ENCODE data around the gene PIWIL4.

The PIWIL4 gene

GRCh38 chr11:94576306-94576705 lies 9.1 kb downstream of the PIWIL4 start:
- Histone ChIP-seq H3F3A (ENCODE audit: insufficient read depth) (no peaks in the 10 kb centered on the region), H4K20me1 (ENCODE audit: low read depth, low read length) (no peaks in the 10 kb centered on the region), H3K36me3 (ENCODE audit: low read length) (no peaks in the 10 kb centered on the region), H3K27ac (ENCODE audit: low read depth, low read length) (no peak overlapping the region), H3K9me3 (ENCODE audit: insufficient read depth, low read length) (no peaks in the 10 kb centered on the region), H3K9ac (ENCODE audit: low read length) (no peak overlapping the region), H3K4me2 (ENCODE audit: low read depth, low read length, poor library complexity, severe bottlenecking) (no peak overlapping the region), H2AFZ (ENCODE audit: low read depth, low read length, severe bottlenecking) (no peak overlapping the region), H3K4me3 (ENCODE audit: insufficient read depth, low read length, poor library complexity, severe bottlenecking) (no peak overlapping the region), H3K27me3 (ENCODE audit: low read length) (no peaks in the 10 kb centered on the region), H3K9me2 (replicated peaks; ENCODE audit: insufficient read depth, low read length) (no peaks in the 10 kb centered on the region; the same call in 1 of the 2 replicates), H3K79me2 (ENCODE audit: insufficient read depth, low read length) (no peaks in the 10 kb centered on the region)
- TF ChIP-seq, protein P1, sequence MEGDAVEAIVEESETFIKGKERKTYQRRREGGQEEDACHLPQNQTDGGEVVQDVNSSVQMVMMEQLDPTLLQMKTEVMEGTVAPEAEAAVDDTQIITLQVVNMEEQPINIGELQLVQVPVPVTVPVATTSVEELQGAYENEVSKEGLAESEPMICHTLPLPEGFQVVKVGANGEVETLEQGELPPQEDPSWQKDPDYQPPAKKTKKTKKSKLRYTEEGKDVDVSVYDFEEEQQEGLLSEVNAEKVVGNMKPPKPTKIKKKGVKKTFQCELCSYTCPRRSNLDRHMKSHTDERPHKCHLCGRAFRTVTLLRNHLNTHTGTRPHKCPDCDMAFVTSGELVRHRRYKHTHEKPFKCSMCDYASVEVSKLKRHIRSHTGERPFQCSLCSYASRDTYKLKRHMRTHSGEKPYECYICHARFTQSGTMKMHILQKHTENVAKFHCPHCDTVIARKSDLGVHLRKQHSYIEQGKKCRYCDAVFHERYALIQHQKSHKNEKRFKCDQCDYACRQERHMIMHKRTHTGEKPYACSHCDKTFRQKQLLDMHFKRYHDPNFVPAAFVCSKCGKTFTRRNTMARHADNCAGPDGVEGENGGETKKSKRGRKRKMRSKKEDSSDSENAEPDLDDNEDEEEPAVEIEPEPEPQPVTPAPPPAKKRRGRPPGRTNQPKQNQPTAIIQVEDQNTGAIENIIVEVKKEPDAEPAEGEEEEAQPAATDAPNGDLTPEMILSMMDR (IDR thresholded peaks at IDR 0.05; ENCODE audit: insufficient read depth, low read length, poor library complexity, severe bottlenecking): no peak
- no peak for TF ChIP-seq EZH2phosphoT487 (conservative IDR thresholded peaks at IDR 0.05; ENCODE audit: low read length)

GRCh38 chr11:94577841-94578240 lies 10.7 kb downstream of the PIWIL4 start:
- no peak overlapping the region for H2AFZ ChIP-seq (ENCODE audit: low read depth, low read length, severe bottlenecking)
- H3K79me2 ChIP-seq (ENCODE audit: insufficient read depth, low read length): no peaks in the 10 kb centered on the region
- H3K4me2 ChIP-seq (ENCODE audit: low read depth, low read length, poor library complexity, severe bottlenecking): no peak overlapping the region
- no peak overlapping the region for H3K9ac ChIP-seq (ENCODE audit: low read length)
- no peaks in the 10 kb centered on the region; the same call in 1 of the 2 replicates for H3K9me2 ChIP-seq (replicated peaks; ENCODE audit: insufficient read depth, low read length)
- no peaks in the 10 kb centered on the region for H3F3A ChIP-seq (ENCODE audit: insufficient read depth)
- no peak for TF ChIP-seq EZH2phosphoT487 (conservative IDR thresholded peaks at IDR 0.05; ENCODE audit: low read length)
- TF ChIP-seq, protein P1 (IDR thresholded peaks at IDR 0.05; ENCODE audit: insufficient read depth, low read length, poor library complexity, severe bottlenecking): no peak
- no peaks in the 10 kb centered on the region for H3K9me3 ChIP-seq (ENCODE audit: insufficient read depth, low read length)
- no peaks in the 10 kb centered on the region for H3K27me3 ChIP-seq (ENCODE audit: low read length)
- H3K4me3 ChIP-seq (ENCODE audit: insufficient read depth, low read length, poor library complexity, severe bottlenecking): no peak overlapping the region
- no peak overlapping the region for H3K27ac ChIP-seq (ENCODE audit: low read depth, low read length)
- no peaks in the 10 kb centered on the region for H4K20me1 ChIP-seq (ENCODE audit: low read depth, low read length)
- no peaks in the 10 kb centered on the region for H3K36me3 ChIP-seq (ENCODE audit: low read length)

- H3K36me3 ChIP-seq (ENCODE audit: low read length): no peaks in the 10 kb centered on the region
- no peak overlapping the region for H3K4me2 ChIP-seq (ENCODE audit: low read depth, low read length, poor library complexity, severe bottlenecking)
- TF ChIP-seq, protein P1 (IDR thresholded peaks at IDR 0.05; ENCODE audit: insufficient read depth, low read length, poor library complexity, severe bottlenecking): no peak
- TF ChIP-seq EZH2phosphoT487 (conservative IDR thresholded peaks at IDR 0.05; ENCODE audit: low read length): no peak
- H4K20me1 ChIP-seq (ENCODE audit: low read depth, low read length): no peaks in the 10 kb centered on the region
- H2AFZ ChIP-seq (ENCODE audit: low read depth, low read length, severe bottlenecking): no peak overlapping the region
- H3K79me2 ChIP-seq (ENCODE audit: insufficient read depth, low read length): no peaks in the 10 kb centered on the region
- H3K27me3 ChIP-seq (ENCODE audit: low read length): no peaks in the 10 kb centered on the region
- H3K4me3 ChIP-seq (ENCODE audit: insufficient read depth, low read length, poor library complexity, severe bottlenecking): no peak overlapping the region
- H3K9me2 ChIP-seq (replicated peaks; ENCODE audit: insufficient read depth, low read length): no peaks in the 10 kb centered on the region; the same call in 1 of the 2 replicates
- H3F3A ChIP-seq (ENCODE audit: insufficient read depth): no peaks in the 10 kb centered on the region
- no peak overlapping the region for H3K9ac ChIP-seq (ENCODE audit: low read length)
- no peaks in the 10 kb centered on the region for H3K9me3 ChIP-seq (ENCODE audit: insufficient read depth, low read length)
- H3K27ac ChIP-seq (ENCODE audit: low read depth, low read length): no peak overlapping the region
Measured at GRCh38 chr11:94581926-94582325, 14.8 kb downstream of the PIWIL4 start.

All from SU-DHL-6 (cell line).